Superior temporal gyrus (tissue), 1 donor: ENCODE data around the gene DTNA.
"Not testable (repeated sequence)": the region's sequence is repeated elsewhere in the genome, so short reads cannot be mapped to it uniquely, and the experiment has no call there.

Experiments used
- DNase-seq: peaks from one replicate; pipeline ENCODE4 v3.0.0-alpha.2; 2016; ENCODE audit errors: extremely low spot score

Gene DTNA

DNA sequence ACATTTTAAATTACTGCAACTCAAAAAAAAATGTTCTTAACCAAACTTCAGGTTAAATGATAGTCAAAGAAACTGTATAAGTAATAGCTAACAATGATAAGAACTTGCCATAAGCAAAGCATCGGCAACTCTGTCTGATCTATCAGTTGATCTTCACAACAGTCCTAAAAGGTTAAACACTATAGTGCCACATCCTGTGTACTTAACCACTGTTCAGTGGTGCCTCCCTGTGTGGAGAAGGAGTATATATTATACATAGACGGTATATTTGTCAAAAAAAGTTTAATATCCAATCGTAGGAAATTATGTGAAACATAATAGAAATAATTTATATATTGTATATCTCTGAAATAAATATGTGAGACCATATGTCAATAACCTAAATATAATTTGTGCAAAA is 13.0 kb downstream of the DTNA start:
- no peak for DNase-seq

DNA sequence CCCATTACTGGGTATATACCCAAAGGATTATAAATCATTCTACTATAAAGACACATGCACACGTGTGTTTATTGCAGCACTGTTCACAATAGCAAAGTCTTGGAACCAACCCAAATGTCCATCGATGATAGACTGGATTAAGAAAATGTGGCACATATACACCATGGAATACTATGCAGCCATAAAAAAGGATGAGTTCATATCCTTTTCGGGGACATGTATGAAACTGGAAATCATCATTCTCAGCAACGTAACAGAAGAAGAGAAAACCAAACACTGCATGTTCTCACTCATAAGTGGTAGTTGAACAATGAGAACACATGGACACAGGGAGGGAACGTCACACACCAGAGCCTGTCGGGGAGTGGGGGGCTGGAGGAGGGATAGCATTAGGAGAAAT is 15.6 kb downstream of the DTNA start:
- not testable (repeated sequence) for DNase-seq

DNA sequence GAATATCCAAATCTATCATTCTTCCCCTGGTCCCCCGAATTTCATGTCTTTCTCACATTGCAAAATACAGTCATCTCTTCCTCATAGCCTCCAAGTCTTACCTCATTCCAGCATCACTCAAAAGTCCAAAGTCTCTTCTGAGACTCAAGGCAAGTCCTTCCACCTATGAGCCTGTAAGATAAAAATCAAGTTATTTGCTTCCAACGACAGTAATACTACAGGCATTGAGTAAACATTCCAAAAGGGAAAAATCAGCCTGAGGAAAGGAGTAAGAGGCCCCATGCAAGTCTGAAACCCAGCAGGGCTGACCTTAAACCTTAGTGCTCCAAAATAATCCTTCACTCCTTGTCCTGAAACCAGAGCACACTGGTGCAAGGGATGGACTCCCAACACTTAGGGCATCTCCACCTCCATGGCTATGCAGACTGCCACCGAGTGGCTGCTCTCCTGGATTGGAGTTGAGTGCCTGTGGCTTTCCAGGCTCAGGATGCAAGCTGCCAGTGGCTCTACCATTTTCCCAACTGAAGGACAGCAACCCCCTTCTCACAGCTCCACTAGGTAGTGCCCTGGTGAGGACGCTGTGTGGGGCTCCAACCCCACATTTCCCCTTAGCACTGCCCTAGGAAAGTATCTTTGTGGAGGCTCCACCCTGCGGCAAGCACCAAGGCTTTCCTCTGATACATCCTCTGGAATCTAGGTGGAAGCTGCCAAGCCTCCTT is 16.3 kb downstream of the DTNA start:
- no peak for DNase-seq

DNA sequence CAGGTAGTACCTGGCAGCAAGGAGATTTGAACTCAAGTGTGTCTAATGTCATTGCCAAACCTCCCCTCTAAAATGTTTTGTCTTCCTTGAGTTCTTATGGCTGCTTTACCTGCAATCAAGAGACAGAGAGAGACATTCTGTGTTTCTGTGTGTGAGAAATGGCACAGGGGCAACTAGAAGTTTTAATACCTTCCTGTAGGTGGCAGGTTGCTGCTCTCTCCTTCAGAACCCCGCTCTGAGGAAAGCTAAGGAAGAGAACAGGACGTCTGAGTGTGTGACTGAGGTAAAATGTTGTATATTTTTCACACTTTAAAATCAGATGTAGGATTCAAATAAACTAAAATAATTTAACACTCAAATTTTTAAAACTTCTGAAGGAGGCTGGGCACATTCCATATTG is 19.2 kb downstream of the DTNA start:
- DNase-seq, result no peak

DNA sequence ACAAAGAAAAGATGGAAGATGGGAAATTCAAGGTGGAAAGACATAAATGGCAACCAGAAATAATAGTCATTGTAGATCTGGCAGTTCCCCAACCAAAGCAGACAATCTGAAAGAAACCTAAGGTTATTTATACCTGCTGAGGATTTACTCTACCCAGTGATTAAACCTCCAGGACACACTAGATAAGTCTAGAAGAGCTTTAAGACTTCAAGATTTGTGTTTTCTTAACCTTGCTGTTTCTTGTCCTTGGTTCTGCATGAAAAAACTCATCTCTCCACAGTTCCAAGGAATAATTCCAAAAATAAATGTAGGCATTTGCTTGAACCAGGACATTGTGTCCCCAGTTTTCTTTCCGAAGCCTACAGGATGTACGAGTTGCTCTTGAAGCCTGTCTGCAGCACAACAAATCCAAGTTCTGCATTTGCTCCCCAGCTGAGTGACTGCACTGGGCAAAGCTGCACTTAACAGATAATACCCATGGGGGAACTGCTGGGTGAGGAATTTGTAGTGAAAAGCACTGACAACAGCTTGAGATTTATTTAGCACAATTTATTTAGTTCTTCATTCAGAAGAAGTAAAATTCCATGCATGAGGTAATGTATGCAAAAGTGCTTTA is 19.8 kb downstream of the DTNA start:
- DNase-seq, result peak; percentile 72

DNA sequence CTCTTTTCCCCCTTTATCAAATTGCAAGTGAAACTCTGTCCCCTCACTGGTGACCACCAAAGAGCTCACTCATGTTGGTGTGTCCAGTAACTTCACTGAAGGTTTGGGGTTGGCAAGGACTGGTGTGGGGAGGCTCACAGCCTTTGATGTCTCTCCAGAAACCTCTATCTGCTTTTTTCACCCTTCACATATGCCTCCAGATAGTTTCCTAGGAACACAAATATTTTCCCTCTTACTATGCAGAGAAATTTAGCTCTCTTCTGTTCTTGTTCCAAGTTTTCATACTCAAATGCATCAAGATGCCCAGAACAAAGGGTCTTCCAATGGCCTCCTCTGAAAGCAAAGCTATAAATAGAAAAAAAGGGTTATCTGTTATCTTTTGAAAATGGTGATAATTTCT is 20.7 kb downstream of the DTNA start:
- no peak for DNase-seq

DNA sequence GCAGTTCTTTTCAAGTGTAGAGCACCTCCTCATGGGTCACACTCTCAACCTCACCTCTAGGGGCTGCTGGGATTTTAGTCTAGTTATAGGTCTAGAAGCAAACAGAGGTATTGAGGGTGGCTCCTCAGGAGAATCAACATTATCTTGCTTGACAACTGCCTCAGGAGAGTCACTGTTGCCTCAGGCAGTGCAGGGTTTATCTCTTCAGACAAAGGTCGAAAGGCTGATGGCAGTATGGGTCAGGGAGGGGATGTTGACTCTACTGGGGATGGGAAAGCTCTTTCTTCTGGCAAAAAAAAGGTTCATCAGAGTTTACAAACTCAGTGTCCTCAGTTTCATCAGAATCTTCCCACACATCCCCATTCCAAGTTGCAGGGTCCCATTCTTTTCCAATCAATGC is 24.0 kb downstream of the DTNA start:
- no peak for DNase-seq

DNA sequence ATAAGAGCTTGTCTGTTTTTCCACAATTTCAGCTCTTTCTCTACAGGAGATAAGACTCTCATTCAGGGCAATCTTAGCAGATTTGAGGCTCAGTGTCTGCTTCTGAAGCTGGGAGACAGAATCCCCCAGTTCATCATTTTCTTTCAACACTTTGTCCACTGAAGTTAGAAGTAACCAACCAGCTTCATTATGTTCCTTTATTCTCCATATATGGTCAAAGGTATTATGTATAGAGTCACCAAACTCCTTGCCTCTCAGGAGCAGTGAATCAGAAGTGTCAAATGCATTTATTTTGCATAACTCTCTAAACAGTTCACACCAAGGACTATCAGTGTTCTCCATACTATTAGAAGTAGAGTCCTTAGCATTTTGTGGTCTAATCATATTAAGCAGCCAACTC is 24.4 kb downstream of the DTNA start:
- not testable (repeated sequence) for DNase-seq

DNA sequence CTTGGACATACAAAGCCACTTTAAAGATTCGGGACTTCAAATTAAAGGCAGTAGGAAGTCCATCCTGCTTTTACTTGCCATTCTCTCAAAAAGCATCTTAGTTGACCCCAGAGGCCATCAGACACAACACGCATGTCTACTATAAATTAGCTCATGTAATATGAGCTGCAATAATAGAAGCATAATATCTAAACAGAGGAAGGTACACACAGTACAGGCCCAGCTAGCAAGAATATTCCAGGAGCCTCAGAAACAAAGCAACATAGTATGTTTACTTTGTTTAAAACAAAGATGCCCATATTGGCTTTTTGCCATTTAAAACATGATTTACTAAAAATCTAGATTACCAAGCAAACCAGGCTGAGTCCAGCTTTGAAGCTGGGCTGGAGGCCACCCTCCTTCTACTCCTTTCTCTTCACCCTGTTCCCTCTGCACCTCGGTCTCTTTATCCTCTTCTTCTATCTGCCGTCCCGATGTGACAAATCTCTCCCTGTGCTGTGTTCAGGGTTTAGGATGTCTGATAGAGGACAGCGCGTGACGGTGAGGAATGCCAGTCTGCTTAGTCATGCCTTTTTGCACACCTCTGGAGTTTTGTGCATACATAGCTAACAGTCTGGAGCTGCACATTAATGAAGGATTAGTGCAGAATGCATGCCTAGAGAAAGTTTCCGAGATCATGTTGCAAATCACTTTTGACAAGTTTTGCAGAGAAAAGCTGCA is 28.2 kb downstream of the DTNA start:
- DNase-seq, result no peak

DNA sequence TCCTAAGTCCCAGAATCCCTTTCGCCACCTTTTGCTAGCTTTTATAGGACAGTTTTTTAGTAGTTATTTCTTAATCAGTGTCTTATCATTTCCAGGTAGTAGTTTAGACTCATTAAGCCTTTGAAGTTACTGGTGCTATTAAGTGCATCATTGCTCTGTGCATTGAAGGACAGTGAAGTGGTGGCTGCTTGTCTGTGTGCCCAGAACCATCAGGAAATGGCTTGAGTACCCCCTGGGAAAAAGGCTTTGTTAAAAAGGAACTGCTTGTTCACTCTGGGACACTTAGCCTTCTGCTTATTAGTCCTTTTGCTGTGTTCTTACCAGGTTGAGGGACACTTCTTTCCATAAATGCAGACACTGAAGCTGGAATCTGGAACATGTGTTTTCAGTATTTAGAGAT is 30.0 kb downstream of the DTNA start:
- no peak for DNase-seq

DNA sequence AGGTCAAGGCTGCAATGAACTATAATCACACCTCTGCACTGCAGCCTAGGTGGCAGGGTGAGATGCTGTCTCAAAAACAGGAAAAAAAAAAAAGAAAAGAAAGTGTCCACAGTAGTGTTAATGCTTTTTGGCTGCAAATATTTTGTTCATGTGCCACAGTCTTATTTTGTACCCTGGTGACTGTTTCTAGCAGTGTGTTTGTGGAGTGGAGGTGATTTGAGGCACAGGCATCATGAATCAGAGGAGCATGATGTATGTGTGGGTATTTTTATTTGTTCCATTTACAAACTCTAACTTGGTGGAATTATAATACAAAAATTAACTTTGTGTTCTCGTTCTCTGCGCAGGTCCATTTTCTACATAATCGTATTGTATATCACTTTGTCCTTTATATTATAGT is 30.6 kb downstream of the DTNA start:
- DNase-seq, result no peak

DNA sequence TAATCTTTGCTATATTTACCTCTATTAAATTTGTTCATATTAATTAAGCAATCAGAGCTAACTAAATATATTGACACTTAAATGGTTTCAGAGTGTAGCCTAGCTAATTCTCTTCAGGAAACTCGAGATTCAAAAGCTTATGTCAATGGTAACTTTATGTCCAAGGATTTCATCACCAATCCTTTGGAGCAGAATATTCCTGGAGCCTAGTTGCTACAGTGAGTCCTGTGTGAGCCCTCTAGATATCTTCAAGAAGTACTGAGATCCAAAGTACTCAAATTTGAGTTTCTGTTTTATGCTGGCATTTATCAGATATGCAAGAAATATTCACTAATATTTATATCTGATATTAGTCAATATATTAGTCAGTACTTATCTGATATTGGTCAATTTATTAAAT is 31.3 kb downstream of the DTNA start:
- no peak for DNase-seq

DNA sequence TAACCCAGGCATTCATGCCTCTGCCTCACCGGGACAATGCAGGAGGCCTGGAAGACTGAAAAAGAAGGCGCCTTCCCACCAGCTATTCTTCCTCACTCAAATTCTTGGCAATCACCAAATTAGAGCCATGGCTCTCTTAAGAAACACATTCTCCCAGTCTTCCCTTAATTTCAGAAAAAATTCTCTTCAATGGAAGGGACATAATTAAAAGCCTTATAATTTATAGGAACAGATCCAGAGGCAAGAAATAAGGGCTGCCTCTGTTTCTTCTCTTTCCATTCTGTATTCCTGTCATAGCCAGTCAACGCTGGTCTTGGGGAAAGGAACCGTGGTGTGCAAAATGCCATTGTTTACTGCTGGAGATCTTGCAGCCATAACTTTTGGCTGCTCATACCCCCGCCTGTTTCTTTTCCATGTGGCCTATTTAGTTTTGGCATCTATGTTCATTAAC is 32.8 kb downstream of the DTNA start:
- DNase-seq, result no peak

DNA sequence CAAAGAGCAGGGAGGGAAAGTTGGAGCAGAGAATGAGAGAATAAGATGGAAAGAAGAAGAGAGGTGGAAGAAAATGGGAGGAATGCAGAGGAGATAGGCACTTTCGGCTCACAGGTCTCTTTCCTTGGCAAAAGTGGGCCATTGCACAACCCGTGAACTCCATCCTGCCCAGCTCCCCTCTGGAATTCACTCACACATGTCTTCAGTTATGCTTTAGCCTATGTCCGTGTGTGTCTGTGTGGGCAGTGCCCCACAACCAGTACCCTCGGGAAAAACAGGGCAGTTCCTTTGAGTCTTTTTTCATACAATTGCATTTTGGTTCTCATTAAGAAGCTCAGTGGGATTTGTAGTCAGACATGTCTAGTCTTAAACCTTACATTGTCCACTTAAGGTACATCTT is 34.5 kb downstream of the DTNA start:
- no peak for DNase-seq

DNA sequence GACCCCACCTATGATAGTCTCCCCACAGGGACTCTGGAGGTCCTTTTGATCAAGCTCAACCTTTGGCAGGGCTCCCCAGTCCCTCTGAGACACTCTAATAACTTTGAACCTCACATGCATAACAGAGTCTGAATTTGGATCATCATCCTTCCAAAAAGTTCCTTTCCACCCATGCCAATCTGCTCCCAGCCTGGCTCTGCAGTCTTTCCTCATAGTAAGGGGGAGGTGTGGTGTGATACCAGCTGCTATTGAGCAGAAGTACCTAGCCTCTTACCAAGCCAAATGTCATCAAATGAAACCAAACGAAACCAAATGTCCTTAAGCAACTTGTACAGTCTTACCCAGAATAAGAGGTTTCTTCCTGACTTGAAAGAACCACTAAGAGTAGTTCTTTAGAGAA is 36.5 kb downstream of the DTNA start:
- peak; percentile 55 for DNase-seq

DNA sequence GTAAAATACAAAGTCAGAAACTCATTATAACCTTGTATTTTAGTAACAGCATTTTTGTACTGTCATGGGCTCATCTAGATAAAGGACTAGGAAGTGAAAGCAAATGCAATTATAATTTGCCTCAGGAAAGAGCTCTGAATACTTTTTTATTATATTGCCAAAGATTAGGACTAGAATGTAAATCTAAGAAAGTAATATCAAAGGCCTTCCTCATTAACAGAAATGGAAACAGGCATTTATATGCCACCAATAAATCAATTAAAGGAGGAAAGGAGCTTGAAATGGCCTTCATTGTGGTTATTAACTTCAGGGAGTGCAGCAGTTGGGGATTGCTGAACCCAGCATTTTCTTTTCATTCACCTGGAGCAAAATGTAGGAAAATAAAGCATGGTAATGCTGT is 39.6 kb downstream of the DTNA start:
- no peak for DNase-seq

DNA sequence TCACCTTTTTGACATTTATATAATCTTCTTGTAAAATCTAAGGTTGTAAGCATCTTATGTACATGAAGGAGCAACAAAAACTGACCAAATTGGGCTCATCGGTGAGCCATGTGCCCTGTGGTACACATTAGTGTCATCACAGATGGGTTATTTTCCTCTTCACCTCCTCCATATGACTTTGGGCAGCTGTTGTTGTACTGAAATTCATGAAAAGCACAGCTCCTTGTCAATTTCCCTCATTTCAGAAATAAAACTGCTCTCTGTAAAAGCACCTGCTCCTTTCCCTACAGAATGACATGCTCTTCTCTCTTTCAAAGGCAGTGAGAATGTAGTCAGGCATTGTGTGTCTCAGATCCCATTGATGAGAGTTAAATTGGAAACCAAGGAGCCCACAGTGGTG is 42.0 kb downstream of the DTNA start:
- no peak for DNase-seq

DNA sequence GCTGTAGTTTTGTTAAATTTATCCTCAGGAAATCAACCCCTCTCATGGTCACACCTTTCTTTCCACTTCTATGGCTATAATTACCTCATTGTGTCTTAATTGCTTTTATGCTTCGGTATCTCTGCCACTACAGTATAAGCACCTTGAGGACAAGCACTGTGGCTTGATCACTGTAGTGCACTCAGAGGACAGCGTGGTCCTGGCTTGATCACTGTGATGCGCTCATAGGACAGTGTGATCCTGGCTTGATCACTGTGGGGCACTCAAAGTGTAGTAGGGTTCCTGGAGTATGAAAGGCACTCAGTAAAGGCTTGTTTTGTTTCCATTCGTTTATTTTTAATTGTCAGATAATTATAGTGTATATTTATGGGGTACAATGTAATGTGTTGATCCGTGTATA is 44.2 kb downstream of the DTNA start:
- DNase-seq, result no peak

DNA sequence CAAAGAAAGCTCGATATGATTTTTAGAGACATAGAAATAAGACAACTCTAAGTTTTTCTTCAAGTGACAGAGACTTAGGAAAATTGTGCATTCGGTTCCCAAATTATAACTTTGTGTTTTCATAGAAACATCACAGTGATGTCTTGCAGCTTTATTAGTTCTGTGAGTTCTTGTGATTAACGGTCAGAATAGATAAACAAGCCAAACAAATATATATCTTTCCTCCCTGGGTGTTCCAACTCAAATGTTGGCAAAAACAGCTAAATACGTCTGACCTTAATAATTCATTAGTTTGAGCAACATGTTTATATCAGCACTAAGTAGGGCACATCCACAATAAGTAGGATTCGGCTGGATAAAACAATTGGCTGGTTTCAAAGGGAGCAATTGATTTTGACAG is 47.6 kb downstream of the DTNA start:
- DNase-seq, result no peak

DNA sequence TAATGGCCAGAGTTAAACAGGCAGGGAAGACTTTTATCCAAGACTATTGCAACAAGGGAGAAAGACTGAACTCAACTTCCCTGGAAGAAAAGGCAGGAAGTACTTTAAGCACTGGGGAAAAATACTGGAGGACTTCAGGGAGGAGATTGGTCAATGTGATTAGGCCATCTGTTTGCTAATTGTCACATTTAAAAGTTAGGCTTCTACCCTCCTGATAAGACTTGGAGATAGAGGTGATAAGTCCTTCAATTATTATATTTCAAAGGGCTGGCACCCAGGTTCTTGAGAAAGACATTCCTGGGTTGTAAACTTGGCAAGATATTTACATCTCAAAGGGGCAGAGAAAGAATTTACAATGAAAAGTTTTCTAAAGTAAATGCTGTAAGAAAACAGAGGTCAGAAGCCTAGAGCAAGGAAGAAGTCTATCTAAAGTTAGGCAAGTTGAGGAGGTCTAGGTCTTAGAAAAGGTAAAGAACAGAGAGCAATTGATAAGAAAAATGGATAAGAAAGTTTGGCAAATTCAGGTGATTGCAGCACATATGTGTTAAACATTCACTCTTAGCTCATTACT is 48.4 kb downstream of the DTNA start:
- DNase-seq, result no peak

DNA sequence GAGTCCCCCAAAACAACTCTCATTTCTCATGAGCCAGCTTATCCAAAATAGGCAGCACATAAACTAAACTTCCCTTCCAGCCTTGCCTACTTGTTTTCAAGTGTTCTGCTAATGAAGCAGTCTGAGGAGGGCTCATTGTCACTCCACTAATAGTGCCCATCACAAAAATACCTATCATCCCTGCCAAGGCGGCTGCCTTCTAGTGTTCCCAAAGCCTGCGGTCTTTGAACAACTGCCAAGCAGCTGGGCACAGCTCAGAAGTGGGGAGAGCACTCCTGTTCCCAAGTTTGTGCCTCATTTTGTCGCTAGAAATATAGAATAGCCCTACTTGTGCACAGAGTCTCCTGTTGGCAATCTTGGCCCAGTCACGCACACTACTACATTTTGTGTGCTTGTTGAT is 50.3 kb downstream of the DTNA start:
- no peak for DNase-seq

DNA sequence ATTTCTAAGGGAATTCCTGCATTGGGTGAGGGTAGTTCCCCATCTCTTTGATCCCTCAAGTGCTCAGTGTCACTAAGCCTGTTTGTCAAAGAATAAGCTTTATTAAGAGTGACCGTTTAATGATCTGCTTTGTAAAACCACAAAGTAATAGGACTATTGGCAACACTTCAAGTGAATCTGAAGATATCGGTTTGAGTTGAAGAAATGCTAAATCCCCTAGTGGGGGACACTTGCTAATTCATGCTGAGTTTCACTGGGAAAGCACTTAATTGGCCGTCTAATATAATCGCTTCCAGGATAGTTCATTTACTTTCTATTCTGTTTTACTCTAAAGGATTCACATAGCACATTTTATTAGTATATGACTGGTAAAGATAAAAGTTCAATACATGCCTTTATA is 54.4 kb downstream of the DTNA start:
- DNase-seq, result no peak

DNA sequence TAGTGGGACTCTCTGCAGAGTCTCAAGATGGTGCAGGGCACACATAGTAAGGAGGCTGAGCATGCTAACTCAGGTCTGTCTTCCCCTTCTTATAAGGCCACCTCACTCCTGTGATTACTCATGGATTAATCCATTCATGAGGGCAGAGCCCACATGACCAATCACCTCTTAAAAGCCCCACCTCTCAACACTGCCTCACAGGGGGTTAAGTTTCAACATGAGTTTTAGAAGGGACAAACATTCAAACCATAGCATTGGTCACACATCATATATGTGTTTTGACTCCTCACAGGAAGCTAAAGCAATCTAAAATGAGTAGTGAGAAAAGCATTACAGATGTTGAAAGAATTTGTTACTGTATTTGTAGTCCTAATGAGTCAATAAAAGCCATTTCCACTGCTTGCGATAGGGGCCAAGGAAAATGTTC is 57.5 kb downstream of the DTNA start:
- DNase-seq, result no peak
